Neuronal stem cell (in vitro differentiated cells): ENCODE results near the gene TPO.
A peak's percentile ranks its signal among the peaks of the same experiment; 100 is the strongest.
"Not testable (repeated sequence)": the region's sequence is repeated elsewhere in the genome, so short reads cannot be mapped to it uniquely, and the experiment has no call there.

Source experiments
- DNase-seq: peaks from one replicate; pipeline ENCODE4 v3.0.0-alpha.2; 2013; ENCODE audit warnings: low spot score
- H2AFZ ChIP-seq: one replicate; pipeline ENCODE4 v1.6.1; 2013; ENCODE audit warnings: mild to moderate bottlenecking, low read length, inconsistent platforms
- H2AK5ac ChIP-seq: 2 replicates; pipeline ENCODE4 v1.6.1; 2013; ENCODE audit warnings: low read depth, mild to moderate bottlenecking, inconsistent platforms, low read length, moderate library complexity, mixed read lengths
- H2BK120ac ChIP-seq: 2 replicates; pipeline ENCODE4 v1.6.1; 2013; ENCODE audit warnings: low read depth, mild to moderate bottlenecking, inconsistent platforms, low read length, moderate library complexity, mixed read lengths
- H2BK12ac ChIP-seq: one replicate; pipeline ENCODE4 v1.6.1; 2013; ENCODE audit warnings: low read length, inconsistent platforms
- H2BK15ac ChIP-seq: 2 replicates; pipeline ENCODE4 v1.6.1; 2013; ENCODE audit warnings: mild to moderate bottlenecking, low read length, inconsistent platforms, mixed read lengths
- H2BK5ac ChIP-seq: one replicate; pipeline ENCODE4 v1.6.1; 2013; ENCODE audit warnings: inconsistent platforms, mild to moderate bottlenecking, low read length, moderate library complexity
- H3K14ac ChIP-seq: one replicate; pipeline ENCODE4 v1.6.1; 2013; ENCODE audit warnings: low read length, inconsistent platforms
- H3K18ac ChIP-seq: 2 replicates; pipeline ENCODE4 v1.6.1; 2013; ENCODE audit warnings: low read length, inconsistent platforms
- H3K23ac ChIP-seq: 2 replicates; pipeline ENCODE4 v1.6.1; 2013; ENCODE audit warnings: low read depth, mild to moderate bottlenecking, mixed read lengths, low read length, inconsistent platforms; ENCODE audit not compliant: poor library complexity
- H3K27ac ChIP-seq: replicated peaks from 3 replicates; pipeline ENCODE4 v1.5.1; 2013; ENCODE audit warnings: low read length, inconsistent platforms
- H3K27me3 ChIP-seq, 3 experiments: 2 replicates each; pipeline ENCODE4 v1.6.1; 2013; ENCODE audit warnings: low read length in 3 of 3, mild to moderate bottlenecking in 2 of 3, inconsistent platforms in 1 of 3, low read depth in 1 of 3, mixed read lengths in 1 of 3, moderate library complexity in 1 of 3; ENCODE audit not compliant: control insufficient read depth in 3 of 3, insufficient read depth in 3 of 3
- H3K36me3 ChIP-seq, 2 donors: replicated peaks in 1 of 2; 2 replicates each; pipeline ENCODE4 v1.6.1; 2013; ENCODE audit warnings: low read length in 2 of 2; ENCODE audit not compliant: control insufficient read depth in 2 of 2, insufficient read depth in 2 of 2
- H3K4ac ChIP-seq: 2 replicates; pipeline ENCODE4 v1.6.1; 2013; ENCODE audit warnings: inconsistent platforms, mild to moderate bottlenecking, low read length, moderate library complexity
- H3K4me1 ChIP-seq, 2 donors: 1 replicate in 1 of 2; 2 replicates in 1 of 2; pipeline ENCODE4 v1.6.1; 2013; ENCODE audit warnings: low read length in 2 of 2, low read depth in 1 of 2; ENCODE audit not compliant: control insufficient read depth in 2 of 2, insufficient read depth in 1 of 2
- H3K4me2 ChIP-seq: one replicate; pipeline ENCODE4 v1.6.1; 2013; ENCODE audit warnings: mild to moderate bottlenecking, low read length, inconsistent platforms; ENCODE audit not compliant: insufficient read depth, poor library complexity, severe bottlenecking
- H3K4me3 ChIP-seq, 2 donors: 2 replicates each; pipeline ENCODE4 v1.5.1; 2013; ENCODE audit warnings: low read length in 2 of 2, mild to moderate bottlenecking in 2 of 2, inconsistent platforms in 1 of 2, moderate library complexity in 1 of 2
- H3K79me1 ChIP-seq: one replicate; pipeline ENCODE4 v1.6.1; 2013; ENCODE audit warnings: low read depth, mild to moderate bottlenecking, inconsistent platforms, low read length, moderate library complexity
- H3K9ac ChIP-seq: one replicate; pipeline ENCODE4 v1.6.1; 2013; ENCODE audit warnings: mild to moderate bottlenecking, low read depth, low read length, inconsistent platforms; ENCODE audit not compliant: poor library complexity
- H3K9me3 ChIP-seq, 2 donors: replicated peaks in 1 of 2; 2 replicates each; pipeline versions ENCODE3 to v1.6.1; 2013; ENCODE audit warnings: low read length in 2 of 2, mild to moderate bottlenecking in 2 of 2, inconsistent platforms in 1 of 2, low read depth in 1 of 2, mixed read lengths in 1 of 2, moderate library complexity in 1 of 2; ENCODE audit not compliant: control insufficient read depth in 2 of 2, insufficient read depth in 1 of 2
- H4K8ac ChIP-seq: one replicate; pipeline ENCODE4 v1.6.1; 2013; ENCODE audit warnings: low read depth, mild to moderate bottlenecking, inconsistent platforms, low read length, moderate library complexity
- H4K91ac ChIP-seq: one replicate; pipeline ENCODE4 v1.6.1; 2013; ENCODE audit warnings: low read length, low read depth, mild to moderate bottlenecking, inconsistent platforms; ENCODE audit not compliant: poor library complexity
- WGBS, 2 donors: extraction: QIAGEN DNeasy Blood & Tissue Kit; methylation state at CpG; one replicate each; pipeline ENCODE4 v1.1.7; 2013; ENCODE audit warnings: missing lambda C conversion rate in 2 of 2, mixed read lengths in 1 of 2; ENCODE audit not compliant: insufficient read length in 2 of 2, insufficient replicate concordance in 1 of 2; ENCODE audit errors: extremely low coverage in 2 of 2; 5-methylcytosine and 5-hydroxymethylcytosine counted together

The TPO gene

DNA sequence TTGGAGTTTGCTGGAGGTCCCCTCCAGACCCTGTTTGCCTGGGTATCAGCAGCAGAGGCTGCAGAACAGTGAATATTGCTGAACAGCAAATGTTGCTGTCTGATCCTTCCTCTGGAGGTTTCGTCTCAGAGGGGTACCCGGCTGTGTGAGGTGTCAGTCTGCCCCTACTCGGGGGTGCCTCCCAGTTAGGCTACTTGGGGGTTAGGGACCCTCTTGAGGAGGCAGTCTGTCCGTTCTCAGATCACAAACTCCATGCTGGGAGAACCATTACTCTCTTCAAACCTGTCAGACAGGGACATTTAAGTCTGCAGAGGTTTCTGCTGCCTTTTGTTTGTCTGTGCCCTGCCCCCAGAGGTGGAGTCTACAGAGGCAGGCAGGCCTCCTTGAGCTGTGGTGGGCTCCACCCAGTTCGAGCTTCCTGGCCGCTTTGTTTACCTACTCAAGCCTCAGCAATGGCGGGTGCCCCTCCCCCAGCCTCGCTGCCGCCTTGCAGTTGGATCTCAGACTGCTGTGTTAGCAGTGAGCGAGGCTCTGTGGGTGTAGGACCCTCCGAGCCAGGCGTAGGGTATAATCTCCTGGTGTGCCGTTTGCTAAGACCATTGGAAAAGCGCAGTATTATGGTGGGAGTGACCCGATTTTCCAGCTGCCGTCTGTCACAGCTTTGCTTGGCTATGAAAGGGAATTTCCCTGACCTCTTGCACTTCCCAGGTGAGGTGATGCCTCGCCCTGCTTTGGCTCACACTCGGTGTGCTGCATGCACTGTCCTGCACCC is 25.1 kb upstream of the TPO start:
- not testable (repeated sequence) for H2BK120ac ChIP-seq, H2BK5ac ChIP-seq, H2AFZ ChIP-seq, H3K23ac ChIP-seq, H3K27ac ChIP-seq, H3K18ac ChIP-seq, DNase-seq, H3K9me3 ChIP-seq, H2AK5ac ChIP-seq, H2BK15ac ChIP-seq, H3K14ac ChIP-seq, H3K27me3 ChIP-seq, H3K79me1 ChIP-seq, H2BK12ac ChIP-seq, H3K4ac ChIP-seq, H3K36me3 ChIP-seq, H3K4me3 ChIP-seq, H3K4me1 ChIP-seq, H4K8ac ChIP-seq, H4K91ac ChIP-seq
- Histone ChIP-seq H3K9ac (peak overlapping the region; percentile 44), H3K4me2 (peak overlapping the region; percentile 11)
- no CpG with 5 or more reads among the region's 18 CpGs for WGBS, 2 donors

GRCh38 chr2:1390118-1390517 is 23.1 kb upstream of the TPO start:
- not testable (repeated sequence) for H3K4me2 ChIP-seq, H3K4ac ChIP-seq, H2BK15ac ChIP-seq, H2BK12ac ChIP-seq, H3K14ac ChIP-seq, H3K23ac ChIP-seq, H2AFZ ChIP-seq, DNase-seq, H3K4me1 ChIP-seq, H4K91ac ChIP-seq, H3K36me3 ChIP-seq, H3K79me1 ChIP-seq, H2BK5ac ChIP-seq, H3K27me3 ChIP-seq, H2BK120ac ChIP-seq, H3K9ac ChIP-seq, H3K4me3 ChIP-seq, H3K18ac ChIP-seq, H2AK5ac ChIP-seq, H3K9me3 ChIP-seq, H3K27ac ChIP-seq
- no CpG with 5 or more reads among the region's 6 CpGs for WGBS, 2 donors
- H4K8ac ChIP-seq, result peak overlapping the region; percentile 43

DNA sequence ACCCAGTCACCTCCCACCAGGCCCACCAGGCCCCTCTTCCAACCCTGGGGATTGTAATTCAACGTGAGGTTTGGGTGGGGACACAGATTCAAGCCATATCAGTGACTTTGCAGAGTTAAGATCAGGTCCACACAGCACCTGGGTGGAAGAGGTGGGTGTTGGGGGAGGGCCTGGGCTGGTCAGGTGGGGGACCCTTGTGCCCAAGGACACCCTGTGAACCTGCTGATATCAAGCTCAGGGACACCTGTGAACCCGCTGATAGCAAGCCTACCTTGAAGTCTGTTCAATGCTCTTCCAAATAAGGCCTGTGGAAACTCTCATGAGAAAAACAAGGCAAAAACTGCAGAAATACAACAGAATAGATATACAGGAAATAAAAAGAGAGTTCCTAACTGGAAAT is 19.9 kb upstream of the TPO start:
- Histone ChIP-seq H3K27ac (no peak overlapping the region), H3K4me2 (no peak overlapping the region), H2BK5ac (no peak overlapping the region), H2AK5ac (no peak overlapping the region), H3K4me3 (peak overlapping the region in 1 of 2 donors; percentile 16), H3K4ac (no peak overlapping the region), H2BK15ac (no peak overlapping the region), H3K4me1 (no peaks in the 10 kb centered on the region), H4K8ac (no peak overlapping the region), H3K18ac (no peak overlapping the region), H2BK12ac (no peak overlapping the region), H2AFZ (no peak overlapping the region), H3K27me3 (no peaks in the 10 kb centered on the region), H4K91ac (no peak overlapping the region), H3K9ac (no peak overlapping the region), H3K23ac (no peak overlapping the region), H3K9me3 (no peaks in the 10 kb centered on the region), H2BK120ac (no peak overlapping the region), H3K79me1 (no peaks in the 10 kb centered on the region), H3K14ac (no peak overlapping the region), H3K36me3 (no peaks in the 10 kb centered on the region)
- no peak for DNase-seq
- no CpG with 5 or more reads among the region's 2 CpGs for WGBS, 2 donors

GRCh38 chr2:1394709-1395408 is 18.4 kb upstream of the TPO start:
- Histone ChIP-seq H3K14ac (no peak overlapping the region), H2AK5ac (no peak overlapping the region), H4K8ac (no peak overlapping the region), H3K79me1 (no peaks in the 10 kb centered on the region), H3K27ac (no peak overlapping the region), H3K27me3 (no peaks in the 10 kb centered on the region), H2AFZ (no peak overlapping the region), H2BK15ac (no peak overlapping the region), H3K4me1 (no peaks in the 10 kb centered on the region), H3K9me3 (no peaks in the 10 kb centered on the region), H2BK5ac (no peak overlapping the region), H4K91ac (no peak overlapping the region), H3K9ac (no peak overlapping the region), H3K4me3 (no peak overlapping the region), H3K18ac (no peak overlapping the region), H2BK12ac (no peak overlapping the region), H3K36me3 (no peaks in the 10 kb centered on the region), H2BK120ac (no peak overlapping the region), H3K4me2 (no peak overlapping the region), H3K23ac (no peak overlapping the region), H3K4ac (no peak overlapping the region)
- WGBS, 2 donors, result no CpG with 5 or more reads among the region's 7 CpGs
- no peak for DNase-seq
